ENCODE data around the gene DOHH. TPM values are rescaled to one million over a fixed set of nuclear protein-coding genes. Genes with fewer than 3 reads are reported as not detected.
"Not testable (repeated sequence)": the region's sequence is repeated elsewhere in the genome, so short reads cannot be mapped to it uniquely, and the experiment has no call there.

Gene DOHH
- total RNA-seq, 1 donor from 2014 or later: 11.0 TPM

DNA sequence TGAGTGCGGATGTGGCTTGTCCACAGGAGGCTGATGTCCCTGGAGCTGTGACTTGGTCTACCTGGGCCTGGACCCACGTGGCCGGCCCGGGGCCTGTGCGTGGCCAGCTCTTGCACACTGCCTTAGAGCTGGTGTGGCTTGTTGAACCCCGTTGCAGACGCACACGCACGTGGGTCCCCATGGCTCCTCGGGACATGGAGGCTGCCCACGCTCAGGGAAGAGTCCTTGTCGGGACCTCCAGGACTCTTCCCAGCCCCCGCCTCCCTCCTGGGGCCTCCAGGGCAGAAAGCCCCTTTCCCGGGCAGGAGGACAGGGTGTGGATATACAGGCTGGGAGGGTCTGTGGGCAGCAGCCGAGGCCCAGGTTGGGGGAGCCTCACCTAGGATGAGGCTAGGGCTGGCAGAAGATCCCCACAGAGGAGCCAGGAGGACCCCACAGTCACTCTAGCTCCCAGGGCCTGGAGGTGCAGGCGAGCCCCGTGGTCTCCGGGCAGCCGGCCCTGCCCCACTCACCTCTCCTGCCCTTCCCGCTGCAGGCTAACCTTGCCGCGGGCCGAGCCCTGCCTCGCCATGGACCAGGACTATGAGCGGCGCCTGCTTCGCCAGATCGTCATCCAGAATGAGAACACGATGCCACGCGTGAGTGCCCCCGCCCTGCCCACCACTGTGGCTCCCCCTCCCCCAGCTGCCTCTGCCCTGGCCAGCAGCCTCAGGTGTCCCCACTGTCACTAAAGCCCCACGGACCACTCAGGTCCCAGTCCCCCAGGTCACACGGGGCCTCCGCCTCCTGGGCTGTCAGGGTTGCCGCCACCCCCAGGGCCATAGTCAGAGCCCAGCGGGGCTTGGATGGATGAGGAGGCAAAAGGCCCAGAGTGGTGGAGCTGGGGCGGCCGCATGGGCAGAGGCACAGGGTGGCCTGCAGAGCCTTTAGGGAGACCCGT is 22.2 kb upstream of the DOHH start:
- intact Hi-C loops (cut with micrococcal nuclease): no loop called here
- no peak for DNase-seq
- ATAC-seq: no peak

DNA sequence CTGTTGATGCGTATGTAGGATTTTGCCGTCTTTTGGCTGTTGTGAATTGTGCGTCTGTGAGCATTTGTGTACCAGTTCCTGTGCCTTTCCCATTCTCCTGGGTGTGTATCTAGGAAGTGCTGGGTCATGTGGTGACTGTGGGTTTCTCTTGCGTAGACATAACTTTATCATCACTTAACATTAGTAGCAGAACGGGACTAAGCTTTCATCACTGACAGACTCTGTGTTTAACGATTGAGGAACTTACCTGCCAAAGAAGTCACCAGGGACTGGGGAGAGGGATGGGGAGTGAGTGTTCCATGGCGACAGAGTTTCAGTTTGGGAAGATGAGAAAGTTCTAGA is 20.6 kb upstream of the DOHH start:
- DNase-seq (no peak), ATAC-seq (no peak)
- intact Hi-C loops (cut with micrococcal nuclease): no loop called here

DNA sequence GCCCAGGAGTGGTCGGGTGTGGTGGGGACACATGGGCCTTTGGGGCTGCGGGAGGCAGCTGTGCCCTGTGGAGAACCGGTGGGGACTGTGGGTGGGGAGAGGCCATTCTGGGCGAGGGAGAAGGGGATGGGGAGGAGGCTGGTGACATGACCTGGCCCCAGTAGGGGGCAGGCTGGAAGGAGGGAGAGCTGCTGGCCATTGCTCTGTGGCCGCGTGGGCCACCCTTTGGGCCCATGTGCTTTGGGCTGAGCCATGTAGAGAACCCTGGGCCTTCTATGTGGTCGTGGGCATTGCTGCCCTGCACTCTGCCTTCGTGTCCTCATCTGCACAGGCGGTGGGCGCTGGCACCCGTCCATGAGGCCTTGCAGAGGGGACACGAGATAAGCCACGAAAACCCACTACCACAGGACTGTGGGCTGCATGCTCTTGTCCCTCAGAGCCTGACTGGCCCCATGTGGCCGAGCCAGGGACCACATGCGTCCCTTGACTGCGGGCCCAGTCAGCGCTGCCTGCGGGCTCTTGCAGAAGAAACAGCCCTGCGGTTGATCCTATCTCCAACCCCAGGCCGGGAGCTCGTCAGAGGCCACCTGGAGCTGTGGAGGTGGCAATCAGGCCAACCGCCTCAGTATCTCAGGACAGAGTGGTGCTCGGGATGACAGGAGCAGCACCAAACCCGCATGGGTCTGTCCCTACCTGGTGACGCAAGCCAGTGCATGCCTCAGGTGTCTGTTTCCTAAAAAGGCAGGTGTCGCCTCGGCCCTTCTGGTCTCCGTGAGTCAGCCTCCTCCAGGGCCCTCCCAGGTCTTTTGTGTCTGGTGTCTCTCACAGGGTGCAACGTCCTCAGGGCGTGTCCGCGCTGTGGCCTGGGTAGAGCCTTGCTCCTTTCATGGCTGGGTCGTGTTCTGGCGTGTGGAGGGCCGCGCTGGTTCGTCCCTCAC is 20.0 kb upstream of the DOHH start:
- no peak for DNase-seq
- no peak for ATAC-seq
- intact Hi-C loops (cut with micrococcal nuclease): no loop called here

DNA sequence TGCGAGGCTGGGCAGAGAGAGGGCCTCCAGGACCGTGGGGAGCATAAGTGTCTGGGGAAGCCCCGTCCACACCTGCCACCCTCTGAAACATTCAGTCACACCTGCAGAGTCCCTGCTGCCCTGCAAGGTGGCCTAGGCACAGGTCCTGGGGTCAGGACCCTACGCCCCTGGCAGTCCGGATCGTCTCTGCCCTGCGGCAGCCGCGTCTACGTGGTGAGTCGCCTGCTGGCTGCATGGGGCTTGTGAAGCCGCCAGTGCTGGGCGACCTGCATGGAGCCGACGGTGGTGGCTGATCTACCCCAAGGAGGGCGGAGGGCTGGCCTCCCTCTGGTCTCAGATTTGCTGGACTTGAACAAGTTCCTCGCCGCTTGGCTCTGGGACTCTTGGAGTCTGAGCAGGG is 18.7 kb upstream of the DOHH start:
- intact Hi-C loops (cut with micrococcal nuclease): no loop called here
- DNase-seq: no peak
- no peak for ATAC-seq

DNA sequence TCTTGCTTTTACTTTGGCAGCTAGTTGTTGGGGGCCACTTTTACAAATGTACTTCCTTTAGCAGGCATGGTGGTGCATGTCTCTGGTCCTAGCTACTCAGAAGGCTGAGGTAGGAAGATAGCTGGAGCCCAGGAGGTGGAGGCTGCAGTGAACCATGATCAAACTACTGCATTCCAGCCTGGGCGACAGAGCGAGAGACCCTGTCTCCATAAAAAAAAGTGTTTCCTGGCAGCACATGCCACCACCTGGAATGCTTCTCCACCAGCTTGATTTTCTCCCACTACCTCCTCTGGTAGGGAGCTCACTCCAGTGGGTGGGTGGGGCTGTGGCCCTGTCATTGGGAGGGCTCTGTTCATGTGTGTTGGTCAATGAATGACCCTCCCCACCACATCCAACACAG is 18.2 kb upstream of the DOHH start:
- ATAC-seq: no peak
- intact Hi-C loops (cut with micrococcal nuclease): no loop called here
- DNase-seq: no peak

DNA sequence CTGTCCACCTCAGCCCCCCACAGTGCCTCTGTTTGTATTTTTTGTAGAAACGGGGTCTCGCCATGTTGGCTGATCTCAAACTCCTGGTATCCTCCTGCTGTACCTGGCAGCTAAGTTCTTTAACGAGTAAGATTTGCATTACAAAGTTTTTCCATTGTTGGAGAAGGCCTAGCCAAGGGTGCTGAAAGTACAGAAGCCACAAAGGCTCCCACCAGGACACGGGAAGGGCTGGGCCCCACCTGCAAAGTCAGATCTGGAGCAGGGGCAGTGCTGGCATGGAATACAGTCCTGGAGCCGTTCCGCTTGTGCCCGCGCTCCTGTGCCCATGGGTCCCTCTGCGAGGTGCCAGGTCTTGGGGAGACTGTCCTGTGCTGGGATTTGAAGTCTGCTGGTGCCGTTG is 17.8 kb upstream of the DOHH start:
- ATAC-seq: no peak
- intact Hi-C loops (cut with micrococcal nuclease): no loop called here
- no peak for DNase-seq

DNA sequence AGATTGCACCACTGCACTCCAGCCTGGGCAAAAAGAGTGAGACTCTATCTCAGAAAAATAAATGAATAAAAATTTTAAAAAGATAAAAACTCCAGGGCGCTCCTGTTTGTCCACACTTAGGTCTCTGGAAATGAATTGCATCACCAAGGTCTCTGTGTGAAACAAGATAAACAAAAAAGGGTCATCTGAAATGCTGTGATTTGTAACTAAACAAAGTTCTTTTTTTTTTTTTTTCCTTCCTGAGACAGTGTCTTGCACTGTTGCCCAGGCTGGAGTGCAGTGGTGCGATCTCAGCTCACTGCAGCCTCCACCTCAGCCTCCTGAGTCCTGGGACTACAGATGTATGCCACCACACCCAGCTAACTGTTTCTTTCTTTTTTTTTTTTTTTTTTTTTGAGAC is 17.2 kb upstream of the DOHH start:
- intact Hi-C loops (cut with micrococcal nuclease): no loop called here
- ATAC-seq (no peak), DNase-seq (no peak)

DNA sequence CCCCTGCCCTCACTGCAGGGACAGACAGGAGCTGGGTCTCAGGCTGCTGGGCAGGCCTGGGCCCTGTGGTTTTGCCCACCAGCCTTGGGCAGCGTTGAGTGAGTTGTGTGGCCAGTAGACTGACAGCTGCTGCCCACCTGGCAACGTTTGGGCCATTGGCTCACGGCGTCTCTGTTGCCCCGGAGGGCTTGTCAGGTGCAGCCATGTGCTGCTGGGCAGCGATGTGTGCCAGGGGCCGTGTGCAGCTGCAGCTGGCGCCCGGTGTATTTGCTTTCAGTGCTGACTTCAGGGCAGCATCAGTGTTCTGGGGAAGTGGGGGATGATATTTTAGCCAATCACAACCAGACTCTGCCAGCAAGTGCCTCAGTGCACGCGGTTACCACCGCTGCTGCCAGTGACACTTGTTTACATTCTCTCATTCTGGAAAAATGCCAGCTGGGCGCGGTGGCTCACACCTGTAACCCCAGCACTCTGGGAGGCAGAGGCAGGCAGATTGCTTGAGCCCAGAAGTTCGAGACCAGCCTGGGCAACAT is 16.3 kb upstream of the DOHH start:
- no peak for ATAC-seq
- intact Hi-C loops (cut with micrococcal nuclease): no loop called here
- DNase-seq: no peak

DNA sequence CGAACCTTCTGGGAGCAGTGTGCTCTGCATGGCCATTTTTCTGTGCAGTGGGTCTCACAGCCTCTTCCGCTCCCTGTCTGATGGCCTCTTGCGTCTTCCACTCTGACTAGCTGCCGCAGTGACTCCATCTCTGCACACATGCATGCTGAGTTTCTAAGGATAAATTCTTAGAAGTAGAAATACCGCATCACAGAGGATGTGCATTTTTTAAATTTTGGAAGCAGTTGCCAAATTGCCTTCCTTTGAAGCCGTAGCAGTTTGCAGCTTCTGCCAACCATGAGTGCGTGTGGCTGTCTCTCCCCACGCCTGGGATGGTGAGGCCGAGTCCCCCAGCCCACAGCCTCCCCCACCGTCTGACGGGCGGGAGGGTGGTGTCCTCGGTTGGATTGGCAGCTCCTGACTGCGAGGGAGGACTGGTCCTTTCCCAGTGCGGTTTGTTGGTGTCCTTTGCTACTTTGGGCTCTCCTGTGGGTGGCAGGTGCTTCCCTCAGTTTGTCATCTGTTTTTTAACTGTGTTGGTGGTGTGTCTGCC is 15.5 kb upstream of the DOHH start:
- no peak for ATAC-seq
- no peak for DNase-seq
- intact Hi-C loops (cut with micrococcal nuclease): no loop called here

DNA sequence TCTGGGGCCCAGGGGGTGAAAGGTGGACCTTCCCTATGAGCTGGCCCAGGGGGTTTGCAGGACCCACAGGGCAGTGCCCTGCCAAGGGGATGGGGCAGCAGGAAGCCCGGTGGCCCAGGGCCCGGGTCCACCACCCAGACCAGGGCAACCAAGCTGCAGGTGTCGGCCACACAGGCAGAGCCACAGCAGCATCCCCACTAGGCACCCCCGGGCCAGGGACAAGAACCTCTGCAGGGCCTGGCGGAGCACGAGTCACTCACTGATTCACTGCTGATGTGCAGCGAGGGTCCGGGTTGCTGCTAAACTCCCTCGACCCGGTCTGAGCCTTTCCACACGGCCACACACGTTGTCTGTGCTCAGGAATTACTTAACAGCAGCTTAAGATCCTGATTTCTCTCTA is 14.5 kb upstream of the DOHH start:
- intact Hi-C loops (cut with micrococcal nuclease): no loop called here
- DNase-seq (no peak), ATAC-seq (no peak)

DNA sequence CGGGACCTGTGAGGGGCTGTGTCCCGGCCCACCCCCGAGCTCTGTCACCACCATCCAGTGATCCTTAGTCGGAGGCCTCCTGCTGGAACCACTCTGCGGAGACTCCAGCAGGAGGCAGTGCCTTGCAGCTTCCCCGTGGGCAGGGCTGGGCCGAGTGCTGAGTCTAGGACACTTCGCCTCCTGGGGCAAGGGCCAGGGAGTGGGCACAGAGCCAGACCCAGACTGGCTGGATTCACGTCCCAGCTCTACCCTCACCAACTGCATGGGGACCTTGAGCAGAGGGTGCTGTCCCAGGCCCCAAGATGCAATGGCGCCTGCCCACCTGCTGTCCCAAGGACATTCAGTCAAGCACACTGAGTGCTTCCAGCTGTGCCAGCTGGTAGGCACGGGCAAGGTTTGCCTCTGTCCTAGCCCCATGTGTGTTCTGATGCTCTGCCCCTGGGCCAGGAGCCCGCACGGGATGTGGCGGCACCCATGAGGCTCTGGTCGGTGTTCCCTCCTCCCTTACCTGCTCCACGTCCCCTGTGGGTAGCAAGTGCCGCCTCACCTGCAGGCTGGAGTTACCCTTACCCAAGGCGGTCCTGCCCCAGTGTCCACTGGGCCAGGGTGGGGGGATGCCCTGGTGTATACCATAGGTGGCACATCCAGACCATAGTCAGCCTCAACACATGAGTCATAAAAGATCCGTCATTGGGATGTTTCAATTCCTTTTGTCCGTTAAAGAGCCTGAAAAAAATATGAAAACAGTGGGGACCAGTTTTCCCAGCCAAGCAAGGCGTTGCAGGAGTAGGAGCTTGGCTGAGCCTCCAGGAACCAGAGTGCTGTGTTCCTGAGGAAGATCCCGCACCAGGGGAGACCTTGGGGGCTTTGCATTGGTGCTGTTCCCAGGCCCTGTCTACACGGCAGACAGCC is 13.0 kb upstream of the DOHH start:
- peak; percentile 56 for ATAC-seq
- peak; percentile 67 for DNase-seq
- intact Hi-C loops (cut with micrococcal nuclease): no loop called here

DNA sequence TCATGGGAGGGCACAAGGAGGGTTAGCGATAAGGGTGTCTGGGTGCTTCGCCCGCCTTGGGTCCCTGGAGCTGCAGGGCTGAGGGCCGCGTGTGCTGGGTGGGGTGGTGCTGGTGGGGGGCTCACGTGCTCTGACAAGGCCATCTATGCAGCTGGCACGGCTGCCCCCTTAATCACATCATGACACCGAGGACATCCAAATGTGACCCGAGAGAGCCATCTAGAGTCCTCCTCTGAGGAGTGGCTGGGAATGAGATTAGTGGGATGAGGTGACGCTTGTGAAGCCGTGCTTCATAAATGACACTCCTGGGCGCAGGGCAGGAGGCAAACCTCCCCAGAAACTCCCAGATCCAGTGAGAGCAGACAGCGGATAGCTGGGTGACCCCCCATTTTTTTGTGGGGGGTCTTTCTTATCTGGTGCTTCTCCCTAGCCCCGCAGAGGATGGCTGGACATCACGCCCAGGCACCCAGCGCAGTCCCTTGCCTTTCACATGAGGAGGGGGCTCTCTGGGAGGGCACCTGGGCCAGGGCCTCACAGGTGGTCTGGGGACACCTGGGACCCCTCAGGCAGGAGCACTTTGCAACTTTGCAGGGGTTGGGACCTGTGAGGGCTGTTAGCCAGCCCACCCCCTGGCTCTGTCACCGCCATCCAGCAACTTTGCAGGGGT is 12.2 kb upstream of the DOHH start:
- ATAC-seq: peak; percentile 15
- no peak for DNase-seq

DNA sequence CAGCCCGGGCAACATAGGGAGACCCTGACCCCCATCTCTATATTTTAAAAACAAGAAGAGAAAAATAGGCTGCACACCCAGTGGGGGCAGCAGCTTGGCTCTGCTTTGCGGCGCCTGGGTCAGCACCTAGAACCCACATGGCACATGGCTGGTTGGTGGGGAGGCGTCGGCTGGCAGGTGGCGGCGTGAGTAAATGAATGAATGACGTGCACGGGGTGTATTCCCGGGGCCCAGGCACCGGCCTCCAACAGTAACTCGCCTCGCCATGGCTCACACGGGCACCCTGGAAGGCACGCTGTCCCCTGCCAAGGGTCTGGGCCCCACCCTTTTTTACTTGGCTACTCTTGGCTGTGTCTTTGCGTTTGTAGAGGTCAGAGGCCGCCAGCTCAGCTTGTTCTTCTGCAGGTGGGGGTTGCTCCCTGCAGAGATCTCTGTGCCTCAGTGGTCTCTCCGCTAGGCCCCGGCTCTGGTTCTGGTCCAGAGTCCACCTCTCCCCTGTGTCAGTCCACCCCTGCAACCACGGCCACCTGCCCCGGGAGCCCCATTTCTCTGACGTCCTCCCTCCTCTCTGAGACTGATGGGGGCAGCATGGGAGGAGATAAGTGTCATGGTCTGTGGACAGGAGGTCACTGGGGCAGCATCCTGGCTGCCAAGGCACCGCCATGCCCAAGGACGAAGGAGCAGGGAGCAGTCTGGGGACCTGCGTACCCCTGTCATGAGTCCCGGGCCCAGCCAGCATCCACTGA is 11.2 kb upstream of the DOHH start:
- intact Hi-C loops (cut with micrococcal nuclease): no loop called here
- no peak for ATAC-seq
- DNase-seq: no peak

More for the DNA sequence above, 12.2 kb upstream of the DOHH start:
- intact Hi-C loops (cut with micrococcal nuclease): no loop called here

DNA sequence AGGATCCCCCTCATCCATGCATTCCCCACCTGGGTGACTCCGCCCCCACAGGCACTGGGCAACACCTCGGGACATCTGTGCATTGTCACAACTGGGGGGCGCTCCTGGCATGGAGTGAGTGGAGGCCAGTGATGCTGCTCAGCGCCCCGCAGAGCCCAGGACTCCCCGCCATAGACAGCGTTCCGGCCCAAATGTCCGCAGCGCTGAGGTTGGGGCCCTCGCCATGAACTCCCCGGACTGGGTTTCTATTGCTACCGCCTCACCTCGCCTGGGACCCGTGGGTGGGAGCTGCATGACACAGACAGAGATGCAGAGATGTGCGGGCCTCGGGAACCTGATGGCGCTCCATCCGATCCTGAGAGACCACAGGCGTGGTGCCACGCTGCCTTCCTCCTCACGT is 10.3 kb upstream of the DOHH start:
- intact Hi-C loops (cut with micrococcal nuclease): no loop called here
- ATAC-seq (no peak), DNase-seq (no peak)

DNA sequence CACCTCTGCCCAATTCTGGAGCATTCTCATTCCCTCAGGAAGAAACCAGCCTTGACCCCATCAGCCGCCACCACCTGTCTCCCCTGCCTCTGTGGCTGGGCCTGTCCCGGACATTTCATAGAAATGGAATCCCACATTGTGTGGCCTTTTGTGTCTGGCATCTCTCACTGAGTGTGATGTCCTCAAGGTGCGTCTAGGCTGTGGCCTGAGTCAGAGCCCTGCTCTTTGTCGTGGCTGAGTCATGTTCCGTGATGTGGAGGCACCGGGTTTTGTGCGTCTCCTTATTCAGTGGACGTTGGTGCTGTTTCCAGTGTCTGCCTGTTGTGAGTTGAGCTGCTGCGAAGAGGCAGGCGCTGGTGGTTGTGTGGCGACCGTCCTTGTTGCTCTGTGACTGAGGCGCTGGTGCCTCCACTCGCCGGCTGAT is 9.1 kb upstream of the DOHH start:
- DNase-seq: no peak
- intact Hi-C loops (cut with micrococcal nuclease): no loop called here
- no peak for ATAC-seq

DNA sequence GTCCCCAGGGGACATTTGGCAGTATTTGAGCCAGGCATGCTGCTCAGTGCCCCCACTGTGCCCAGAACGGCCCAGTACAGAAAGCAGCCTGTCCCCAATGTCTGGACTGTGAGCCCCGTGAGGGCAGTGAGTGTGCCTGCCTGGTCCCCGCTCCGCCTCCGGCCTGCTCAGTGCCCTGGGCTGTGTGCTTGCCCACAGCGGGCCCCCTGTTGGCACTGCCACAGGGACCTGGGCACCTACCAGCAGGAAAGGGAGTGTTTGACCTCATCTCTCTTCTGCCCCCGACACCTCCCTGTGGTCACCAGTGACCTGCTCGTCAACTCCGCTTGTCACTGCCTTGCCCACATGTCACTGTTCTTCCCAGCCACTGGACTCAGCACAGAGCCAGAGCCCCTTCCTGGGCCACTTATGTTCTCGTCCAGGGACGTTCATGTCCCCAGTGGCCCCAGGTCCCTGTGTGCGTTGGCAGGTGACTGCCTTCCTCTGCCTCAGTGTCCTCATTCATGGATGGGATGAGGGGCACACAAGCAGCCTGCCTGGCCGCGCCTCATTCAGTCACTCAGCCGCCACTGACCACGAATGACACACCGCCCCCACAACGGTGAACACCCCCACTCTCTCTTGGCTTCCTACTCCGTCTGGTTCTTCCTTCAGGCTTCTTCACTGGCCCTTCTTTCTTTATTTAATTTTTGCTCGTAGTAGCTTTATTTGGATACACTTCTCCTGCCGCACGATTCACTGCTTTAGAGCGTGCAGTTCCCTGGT is 8.5 kb upstream of the DOHH start:
- DNase-seq (no peak), ATAC-seq (no peak)
- intact Hi-C loops (cut with micrococcal nuclease): no loop called here

DNA sequence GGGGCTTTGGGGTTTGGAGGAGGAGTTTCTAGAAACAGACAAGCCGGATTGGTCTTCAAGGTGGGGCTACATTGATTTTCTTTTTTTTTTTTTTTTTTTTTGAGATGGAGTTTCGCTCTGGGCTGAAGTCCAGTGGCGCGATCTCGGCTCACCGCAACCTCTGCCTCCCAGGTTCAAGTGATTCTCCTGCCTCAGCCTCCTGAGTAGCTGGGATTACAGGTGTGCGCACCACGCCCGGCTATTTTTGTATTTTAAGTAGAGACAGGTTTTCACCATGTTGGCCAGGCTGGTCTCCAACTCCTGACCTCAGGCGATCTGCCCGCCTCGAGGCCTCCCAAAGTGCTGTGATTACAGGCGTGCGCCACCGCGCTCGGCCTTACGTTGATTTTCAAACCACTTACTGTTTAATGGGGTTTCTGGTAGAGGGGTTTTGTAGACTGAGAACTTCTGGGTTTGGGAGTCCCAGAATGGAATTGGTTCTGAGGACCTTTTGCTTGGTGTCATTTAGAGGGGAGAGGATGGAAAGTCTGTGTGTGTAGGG is 7.7 kb upstream of the DOHH start:
- intact Hi-C loops (cut with micrococcal nuclease): not testable (repeated sequence)

More for the DNA sequence above, 7.7 kb upstream of the DOHH start:
- DNase-seq, ATAC-seq: not testable (repeated sequence)

All from left ventricle myocardium superior (tissue), 1 donor.